GM19035 (cell line): Measurements from ENCODE around the gene PRSS21.

Source experiments
- ATAC-seq: cut with Tn5 transposase; IDR thresholded peaks from one replicate; pipeline ENCODE4 v1.9.1; 2021; ENCODE audit not compliant: unreplicated experiment

Gene PRSS21

GRCh38 chr16:2840914-2841313 is 23.9 kb downstream of the PRSS21 start:
- ATAC-seq = no peak

DNA sequence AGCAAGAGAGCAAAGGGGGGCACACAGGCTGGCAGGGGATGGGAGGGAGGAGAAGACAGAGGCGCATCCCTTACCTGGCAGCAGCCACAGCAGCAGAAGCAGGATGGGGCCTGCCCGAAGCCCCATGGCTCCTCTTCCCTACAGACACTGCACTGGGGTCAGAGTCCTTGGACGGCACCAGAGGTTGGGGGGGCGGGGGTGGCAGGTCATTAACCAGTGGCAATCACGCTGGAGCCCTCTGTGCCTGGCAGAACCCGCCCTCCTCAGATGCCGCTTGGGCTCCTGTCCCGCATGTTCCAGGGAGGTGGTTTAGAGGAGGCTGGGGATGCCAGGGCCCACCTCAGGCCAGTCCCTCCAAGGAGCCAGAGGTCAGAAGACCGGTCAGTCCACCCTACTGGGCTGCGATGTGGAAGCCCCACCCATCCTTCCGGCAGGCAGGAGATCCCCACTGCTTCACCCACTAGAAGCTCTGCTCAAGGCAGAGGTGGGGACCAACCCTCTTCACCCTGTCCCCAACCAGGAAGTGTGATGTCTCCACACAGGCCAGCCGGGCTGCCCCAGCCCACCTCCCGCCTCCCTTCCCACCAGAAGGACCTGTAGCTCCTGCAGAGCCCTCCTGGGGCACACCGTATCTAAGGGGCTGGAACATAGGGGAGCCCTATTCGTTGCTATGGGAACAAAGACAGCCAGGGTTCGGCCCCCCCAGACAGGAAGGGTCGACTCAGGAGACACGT is 24.7 kb downstream of the PRSS21 start:
- no peak for ATAC-seq

GRCh38 chr16:2842340-2843000 is 25.4 kb downstream of the PRSS21 start:
- ATAC-seq = no peak

GRCh38 chr16:2843526-2843925 is 26.5 kb downstream of the PRSS21 start:
- no peak for ATAC-seq

- ATAC-seq = no peak
Observed at GRCh38 chr16:2845116-2845515, 28.1 kb downstream of the PRSS21 start.

DNA sequence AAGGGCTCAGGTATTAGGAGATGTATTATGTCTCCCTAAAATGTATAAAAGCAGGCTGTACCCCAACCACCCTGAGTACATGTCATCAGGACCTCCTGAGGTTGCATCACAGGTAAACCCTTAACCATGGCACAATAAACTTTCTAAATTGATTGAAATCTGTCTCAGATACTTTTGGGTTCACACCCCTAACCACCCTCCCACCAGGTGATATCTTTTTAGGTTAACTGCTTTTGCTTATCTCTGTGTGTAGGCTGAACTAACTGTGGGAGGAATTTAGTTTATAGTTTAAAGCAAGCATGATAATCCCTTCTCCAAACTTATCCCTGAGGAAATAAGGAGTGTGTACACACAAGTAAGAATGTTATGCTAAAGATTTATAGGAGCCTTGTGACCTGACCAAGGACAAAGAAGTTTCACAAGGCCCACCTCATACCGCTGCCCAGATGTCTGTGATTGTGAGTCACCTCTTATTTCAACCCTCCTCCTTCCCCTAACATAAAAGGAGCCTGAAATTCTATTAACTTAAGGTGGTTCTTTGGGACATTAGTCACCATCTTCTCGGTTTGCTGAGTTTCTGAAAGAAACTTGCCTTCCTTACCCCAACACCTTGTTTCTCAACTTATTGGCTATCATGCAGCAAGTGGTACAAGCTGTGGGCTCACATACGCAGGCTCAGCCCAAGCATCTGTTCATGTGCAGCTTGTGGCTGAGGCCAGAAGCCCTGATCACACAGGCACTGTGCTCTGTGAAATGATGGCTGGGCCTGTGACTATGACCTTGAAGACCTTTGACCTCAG is 29.7 kb downstream of the PRSS21 start:
- ATAC-seq = no peak

DNA sequence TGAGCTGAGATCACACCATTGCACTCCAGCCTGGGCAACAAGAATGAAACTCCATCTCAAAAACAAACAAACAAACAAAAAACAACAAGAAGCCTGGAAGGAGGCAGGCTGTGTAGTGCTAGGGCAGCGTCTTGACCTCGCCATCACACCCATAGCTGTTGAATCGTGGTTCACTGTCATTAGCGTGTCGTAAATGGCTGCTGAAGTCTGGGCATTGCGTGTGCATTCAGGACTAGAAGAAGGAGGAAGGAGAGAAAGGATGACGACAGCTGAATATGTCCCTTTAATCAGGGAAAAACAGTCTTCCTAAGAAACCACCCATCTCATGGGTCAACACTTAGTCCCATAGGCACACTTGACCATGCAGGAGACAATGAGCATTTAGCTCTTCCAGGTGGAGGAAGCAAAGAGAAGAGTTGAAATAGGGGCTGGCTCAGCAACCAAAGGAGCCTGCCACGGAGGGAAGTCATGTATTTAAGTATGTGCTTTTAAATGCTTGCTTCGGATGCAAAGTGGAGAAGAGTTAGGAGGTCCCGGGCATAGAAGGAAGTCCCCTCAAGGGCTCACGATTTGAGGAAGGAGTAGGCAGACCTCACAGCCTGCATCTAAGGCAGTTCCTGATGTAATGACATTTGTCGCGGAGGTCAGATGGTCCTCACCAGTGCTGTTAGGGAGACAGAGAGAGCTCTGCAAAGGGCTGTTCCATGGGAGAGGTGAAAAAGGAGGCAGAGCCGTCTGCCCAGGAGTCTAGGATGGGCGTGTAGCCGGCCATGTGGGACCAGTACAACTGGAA is 32.1 kb downstream of the PRSS21 start:
- ATAC-seq = no peak

DNA sequence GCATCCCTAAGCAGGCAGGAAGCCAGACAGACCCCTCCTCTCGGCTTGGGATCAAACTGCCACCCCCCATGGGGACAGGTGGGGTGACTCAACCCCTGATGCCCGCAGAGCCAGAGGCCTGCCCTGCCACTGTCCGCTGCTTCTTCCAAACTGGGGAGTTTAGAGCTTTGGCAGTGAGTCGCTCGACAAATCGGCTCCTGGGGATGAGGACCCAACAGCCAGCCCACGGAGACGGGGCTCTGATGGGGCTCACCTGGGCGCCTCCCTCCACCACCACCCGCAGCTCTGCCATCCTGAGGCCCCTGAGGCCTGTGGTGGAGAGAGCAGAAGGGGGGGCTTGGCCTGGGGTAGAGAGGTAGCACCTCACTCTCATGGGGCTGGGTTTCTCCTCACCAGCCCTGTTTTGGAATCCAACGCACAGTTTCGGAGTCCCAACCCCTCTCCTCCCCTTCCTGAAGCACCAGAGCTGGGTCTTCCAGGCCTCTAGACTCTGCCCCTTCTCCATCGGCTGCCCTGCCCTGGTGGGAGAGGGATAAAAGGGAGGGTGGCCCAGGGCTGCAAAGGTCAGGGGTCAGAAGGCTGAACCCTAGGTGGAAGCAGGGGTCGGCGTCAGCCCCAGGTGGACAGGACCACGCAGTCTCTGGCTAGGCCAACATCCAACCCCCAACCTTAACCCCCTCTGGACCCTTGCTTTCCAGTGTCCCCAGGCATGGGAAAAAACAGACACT is 35.1 kb downstream of the PRSS21 start:
- ATAC-seq = no peak

DNA sequence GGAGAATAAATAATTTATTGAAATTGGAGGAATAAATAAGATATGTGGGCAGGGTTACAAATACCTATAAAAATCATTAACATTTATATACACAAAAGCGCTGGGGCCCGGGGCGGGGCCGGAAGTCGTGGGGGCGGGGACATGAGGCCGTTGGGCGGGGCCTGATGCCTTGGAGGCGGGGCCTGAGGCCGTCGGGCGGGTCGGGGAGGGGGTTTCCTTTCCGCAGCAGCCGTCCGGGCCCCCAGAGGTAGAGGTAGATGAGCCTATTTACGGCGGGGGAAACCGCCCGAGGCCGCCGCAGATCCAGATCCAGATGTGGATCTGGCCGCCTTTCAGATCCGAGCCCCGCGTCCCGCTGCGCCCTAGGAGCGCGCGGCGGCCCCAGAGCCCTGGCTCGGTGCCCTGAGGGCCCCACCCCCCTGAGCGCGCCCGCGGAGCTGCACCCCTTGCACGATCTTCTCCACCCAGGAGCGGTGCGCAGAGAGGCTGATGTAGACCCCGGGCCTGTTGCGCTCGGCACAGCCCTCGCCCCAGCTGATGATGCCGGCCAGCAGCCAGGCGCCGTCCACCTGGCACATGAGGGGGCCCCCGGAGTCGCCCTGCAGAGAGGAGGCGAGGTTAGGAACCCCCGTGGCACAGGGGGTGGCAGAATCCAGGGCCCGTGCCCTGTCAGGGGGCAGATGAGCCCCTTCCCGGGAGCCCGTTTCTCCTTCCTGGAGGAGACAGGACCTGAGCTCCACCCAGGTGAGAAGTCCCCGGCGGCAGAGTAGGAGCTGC is 35.9 kb downstream of the PRSS21 start:
- no peak for ATAC-seq

- no peak for ATAC-seq
Observed at GRCh38 chr16:2853531-2854073, 36.6 kb downstream of the PRSS21 start.

DNA sequence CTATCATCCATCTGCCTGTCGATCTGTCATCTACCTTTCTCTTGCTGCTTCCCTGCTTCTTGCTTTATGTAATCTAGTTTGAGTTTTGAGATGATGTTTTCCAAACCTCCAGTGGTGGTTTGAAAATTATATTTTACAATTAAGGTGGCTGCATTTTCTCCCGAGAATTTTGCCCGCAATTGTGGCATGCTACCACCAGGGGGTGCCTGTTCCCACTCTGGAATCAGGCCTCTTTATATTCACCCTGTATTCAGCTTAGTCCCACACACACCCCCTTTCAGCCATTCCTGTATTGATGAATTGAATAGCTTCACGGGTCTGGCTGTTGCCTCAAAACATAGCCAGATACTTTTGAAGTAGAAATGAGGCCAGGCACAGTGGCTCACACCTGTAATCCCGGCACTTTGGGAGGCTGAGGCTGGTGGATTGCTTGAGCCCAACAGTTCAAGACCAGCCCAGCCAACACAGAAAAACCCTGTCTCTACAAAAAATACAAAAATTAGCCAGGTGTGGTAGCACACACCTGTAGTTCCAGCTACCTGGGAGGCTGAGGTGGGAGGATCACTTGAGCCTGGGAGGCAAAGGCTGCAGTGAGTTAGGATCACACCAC is 37.8 kb downstream of the PRSS21 start:
- no peak for ATAC-seq

- no peak for ATAC-seq
Observed at GRCh38 chr16:2855536-2855935, 38.5 kb downstream of the PRSS21 start.

DNA sequence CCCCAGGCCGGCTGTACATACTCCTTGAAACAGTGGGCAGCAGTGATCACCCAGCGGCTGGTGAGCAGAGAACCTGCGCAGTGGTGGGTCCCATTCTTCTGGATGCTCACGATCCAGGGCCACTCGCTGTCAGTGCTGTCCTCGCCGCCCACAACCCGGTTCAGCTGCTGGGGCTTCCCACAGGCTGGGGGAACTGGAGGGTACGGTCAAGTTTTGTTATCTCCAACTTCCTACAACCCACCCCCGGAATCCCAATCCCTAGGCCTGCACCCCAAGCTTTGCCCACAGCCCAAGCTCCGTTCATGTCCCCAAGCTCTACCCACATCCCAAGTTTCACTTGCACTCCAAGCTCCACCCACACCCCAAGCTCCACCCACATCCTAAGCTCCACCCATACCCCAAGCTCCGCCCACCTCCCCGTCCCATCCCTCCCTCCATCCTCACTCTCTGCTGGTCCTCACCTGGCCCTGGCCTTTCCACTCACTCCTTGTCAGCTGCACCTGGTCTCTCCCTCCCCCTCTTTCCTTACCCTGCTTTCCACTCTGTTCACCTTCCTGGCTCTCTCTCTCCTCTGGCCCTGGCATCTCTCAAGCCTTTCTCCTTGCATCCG is 39.1 kb downstream of the PRSS21 start:
- no peak for ATAC-seq

GRCh38 chr16:2856686-2857450 is 39.8 kb downstream of the PRSS21 start:
- ATAC-seq = no peak

DNA sequence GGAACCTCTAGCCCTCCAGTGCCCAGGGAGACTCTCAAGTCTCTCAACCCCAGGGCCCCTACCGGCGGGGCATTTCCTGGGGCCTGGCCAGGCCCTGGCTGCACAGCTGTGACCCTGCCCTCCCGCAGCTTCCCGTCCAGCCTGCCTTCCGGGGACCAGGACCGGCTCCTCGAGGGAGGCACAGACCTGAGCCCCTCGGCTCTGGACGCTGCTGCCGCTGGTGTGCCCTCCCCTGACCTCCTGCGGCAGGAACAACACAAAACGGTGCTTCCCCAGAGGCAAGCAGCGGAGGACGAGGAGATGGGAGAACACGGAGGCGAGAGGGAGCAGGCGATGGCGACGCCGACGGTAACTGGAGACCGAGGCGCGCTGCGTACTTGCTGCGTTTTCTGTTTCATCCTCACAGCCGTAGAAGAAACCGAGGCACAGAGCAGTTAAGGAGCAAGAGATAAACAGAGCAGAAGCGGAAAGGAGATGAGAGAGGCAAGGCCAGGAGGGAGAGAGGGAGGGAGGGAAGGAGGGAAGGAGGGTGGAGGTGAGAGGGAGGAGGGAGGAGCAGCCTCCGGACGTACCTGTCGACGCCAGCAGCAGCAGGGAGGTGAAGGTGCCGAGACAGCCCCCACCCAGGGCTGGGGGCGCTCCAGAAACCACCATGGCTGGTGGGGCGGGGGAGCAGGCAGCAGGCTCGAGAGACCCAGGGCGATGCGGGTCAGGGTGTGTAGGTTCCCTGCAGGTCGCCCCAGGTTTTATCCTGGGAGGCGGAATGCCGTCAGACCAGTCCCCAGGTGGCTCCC is 40.6 kb downstream of the PRSS21 start, which contains the start of gene PRSS22:
TSS of gene PRSS22 (minus strand) at position 720 of the 794 bp plus-strand sequence. CDS start at position 654, 66 bp downstream.
- ATAC-seq = no peak

GRCh38 chr16:2858245-2859025 is 41.4 kb downstream of the PRSS21 start:
- ATAC-seq = no peak
